GM23338 (cell line): Measurements from ENCODE around the gene CELF4. TPM values are rescaled to one million over a fixed set of nuclear protein-coding genes. Genes with fewer than 3 reads are reported as not detected.
A peak's percentile ranks its signal among the peaks of the same experiment; 100 is the strongest.

ENCODE experiments used
- ATAC-seq: fragments of 200-7000 bp; cut with Tn5 transposase; 3 replicates; pipeline ENCODE4 v1.9.1; 2020
- DNase-seq: peaks from one replicate; pipeline ENCODE4 v3.0.0-alpha.2; 2015; ENCODE audit warnings: low spot score
- H2AFZ ChIP-seq: fragments of 200-600 bp; sonication (generic); 2 replicates; pipeline ENCODE4 v1.8.0; 2016; ENCODE audit warnings: antibody characterized with exemption, mild to moderate bottlenecking, moderate library complexity
- H3F3A ChIP-seq: fragments of 200-600 bp; sonication (generic); replicated peaks from 2 replicates; pipeline ENCODE4 v1.8.0; 2017; ENCODE audit warnings: antibody characterized with exemption, mixed run types, low read depth
- H3K27ac ChIP-seq: fragments of 200-600 bp; sonication (generic); 2 replicates; pipeline ENCODE4 v1.6.1; 2016; ENCODE audit warnings: low read depth
- H3K27me3 ChIP-seq: fragments of 200-600 bp; sonication (generic); 2 replicates; pipeline ENCODE4 v1.8.0; 2016; ENCODE audit warnings: mild to moderate bottlenecking, mixed run types, moderate library complexity; ENCODE audit not compliant: insufficient read depth
- H3K36me3 ChIP-seq: fragments of 200-600 bp; sonication (generic); 2 replicates; pipeline ENCODE4 v1.8.0; 2016; ENCODE audit warnings: mild to moderate bottlenecking; ENCODE audit not compliant: insufficient read depth
- H3K4me1 ChIP-seq: fragments of 200-600 bp; sonication (generic); 2 replicates; pipeline ENCODE4 v1.8.0; 2016; ENCODE audit warnings: mild to moderate bottlenecking, moderate library complexity; ENCODE audit not compliant: insufficient read depth
- H3K4me2 ChIP-seq: fragments of 200-600 bp; sonication (generic); 2 replicates; pipeline ENCODE4 v1.7.1; 2017; ENCODE audit warnings: mixed run types
- H3K4me3 ChIP-seq: fragments of 200-600 bp; sonication (generic); 2 replicates; pipeline ENCODE4 v1.6.1; 2016; ENCODE audit warnings: mixed run types
- H3K79me2 ChIP-seq: fragments of 200-600 bp; sonication (generic); replicated peaks from 2 replicates; pipeline ENCODE4 v1.8.0; 2017; ENCODE audit warnings: mild to moderate bottlenecking; ENCODE audit not compliant: insufficient read depth
- H3K9me2 ChIP-seq: fragments of 200-600 bp; sonication (generic); 2 replicates; pipeline ENCODE4 v1.8.0; 2017; ENCODE audit not compliant: insufficient read depth
- H4K20me1 ChIP-seq: fragments of 200-600 bp; sonication (generic); replicated peaks from 2 replicates; pipeline ENCODE4 v1.8.0; 2017; ENCODE audit warnings: mild to moderate bottlenecking; ENCODE audit not compliant: insufficient read depth
- H3K27ac Mint-ChIP-seq: 2 replicates; pipeline ENCODE4 v1.8.0; 2020; ENCODE audit warnings: inconsistent platforms, mild to moderate bottlenecking, moderate library complexity, mixed read lengths
- H3K27me3 Mint-ChIP-seq: 3 replicates; pipeline ENCODE4 v1.8.0; 2022; ENCODE audit warnings: low read depth, mild to moderate bottlenecking, moderate library complexity, mixed read lengths, inconsistent platforms; ENCODE audit not compliant: insufficient read depth, poor library complexity
- H3K36me3 Mint-ChIP-seq: 3 replicates; pipeline ENCODE4 v1.8.0; 2021; ENCODE audit warnings: low read depth, mild to moderate bottlenecking, inconsistent platforms, moderate library complexity, mixed read lengths
- H3K4me1 Mint-ChIP-seq: 3 replicates; pipeline ENCODE4 v1.8.0; 2020; ENCODE audit warnings: mild to moderate bottlenecking, inconsistent platforms, mixed read lengths
- H3K4me3 Mint-ChIP-seq: 3 replicates; pipeline ENCODE4 v1.8.0; 2021; ENCODE audit warnings: moderate library complexity, mild to moderate bottlenecking, inconsistent platforms, mixed read lengths
- H3K9me3 Mint-ChIP-seq: 3 replicates; pipeline ENCODE4 v1.8.0; 2020; ENCODE audit warnings: moderate library complexity, mild to moderate bottlenecking, inconsistent platforms, mixed read lengths
- CREB1 ChIP-seq: fragments of 250-450 bp; sonication (Bioruptor Pico); IDR thresholded peaks from 2 replicates; pipeline ENCODE4 v1.5.0; 2020; ENCODE audit warnings: low read depth, mild to moderate bottlenecking, moderate library complexity
- CTCF ChIP-seq, 2 experiments: fragments of 200-600 bp in 1 of 2; sonication (generic) in 1 of 2; conservative IDR thresholded peaks; 2 replicates each; pipeline versions ENCODE4 v1.5.1 to v1.6.1; 2016 to 2017; ENCODE audit warnings: antibody characterized with exemption in 2 of 2, low read depth in 2 of 2, mild to moderate bottlenecking in 2 of 2, moderate library complexity in 1 of 2
- EZH2 ChIP-seq: fragments of 200-600 bp; sonication (generic); IDR thresholded peaks from one replicate; pipeline ENCODE4 v1.8.0; 2017; ENCODE audit warnings: antibody characterized with exemption, mild to moderate bottlenecking, low read depth; ENCODE audit not compliant: unreplicated experiment
- ZNF114 ChIP-seq: fragments of 250-450 bp; sonication (Bioruptor Pico); IDR thresholded peaks from 2 replicates; pipeline ENCODE4 v1.5.0; 2020; ENCODE audit warnings: mild to moderate bottlenecking, moderate library complexity
- ZNF331 ChIP-seq: fragments of 250-450 bp; sonication (Bioruptor Pico); IDR thresholded peaks from 2 replicates; pipeline ENCODE4 v1.5.0; 2020; ENCODE audit warnings: low read depth, mild to moderate bottlenecking, moderate library complexity
- polyA plus RNA-seq: library from polyadenylated mRNA; unstranded; fragments of >200 nt; fragmentation: Nextera tagmentation; extraction: Ambion mirVana; gene quantifications from 2 replicates; pipeline ENCODE4 v1.2.1, GENCODE V29; 2016
- total RNA-seq: library from RNA; depleted of rRNA; stranded (reverse); fragments of >200 nt; shearing (Covaris generic); gene quantifications from 2 replicates; pipeline ENCODE4 v1.2.3, GENCODE V29; 2014

Gene CELF4
- total and polyA plus RNA-seq, 2 experiments from 2014 or later = 2.6 to 6.7 TPM

- 0 out of 2 replicates have a peak, but pooled peaks cover 5% of the 10 kb centered on the region for H3K9me2 ChIP-seq
- no peak overlapping the region for H3K27ac ChIP-seq
- no peaks in the 10 kb centered on the region for H3K36me3 ChIP-seq
- H4K20me1 ChIP-seq = no peaks in the 10 kb centered on the region
- DNase-seq (peak; percentile 49), ATAC-seq (peak; percentile 77)
- H3K4me3 Mint-ChIP-seq = no peak overlapping the region
- H3K4me2 ChIP-seq = no peak overlapping the region
- no peaks in the 10 kb centered on the region; the same call in 2 of the 3 replicates for H3K36me3 Mint-ChIP-seq
- no peak overlapping the region for H3K27ac Mint-ChIP-seq
- H2AFZ ChIP-seq = no peak overlapping the region
- peaks cover 23% of the 10 kb centered on the region for H3K4me1 Mint-ChIP-seq
- H3K27me3 Mint-ChIP-seq = peaks cover 14% of the 10 kb centered on the region
- H3K4me3 ChIP-seq = no peak overlapping the region
- peaks cover 11% of the 10 kb centered on the region; the same call in 1 of the 2 replicates for H3K4me1 ChIP-seq
- no peaks in the 10 kb centered on the region; the same call in 2 of the 3 replicates for H3K9me3 Mint-ChIP-seq
- TF ChIP-seq EZH2 (no peak), ZNF114 (no peak), CTCF (conservative IDR thresholded peaks at IDR 0.05; ENCODE audit: low read depth in 2 of 2) (peak in 1 of 2 experiments; percentile 22; a peak in 2 of 4 replicates), CREB1 (CRISPR knock-in tag) (no peak)
- H3F3A ChIP-seq = no peaks in the 10 kb centered on the region
- H3K27me3 ChIP-seq = no peaks in the 10 kb centered on the region
- H3K79me2 ChIP-seq = no peaks in the 10 kb centered on the region
Observed at GRCh38 chr18:37383036-37383785, 182.4 kb downstream of the CELF4 start.

GRCh38 chr18:37381554-37381953, 184.0 kb downstream of the CELF4 start:
- peaks cover 11% of the 10 kb centered on the region; the same call in 1 of the 2 replicates for H3K4me1 ChIP-seq
- H2AFZ ChIP-seq = no peak overlapping the region
- no peaks in the 10 kb centered on the region for H3K79me2 ChIP-seq
- H4K20me1 ChIP-seq = no peaks in the 10 kb centered on the region; the same call in 1 of the 2 replicates
- TF ChIP-seq CTCF (conservative IDR thresholded peaks at IDR 0.05; ENCODE audit: low read depth in 2 of 2) = peak; percentile 10 to 55; a peak in 2 of 4 replicates
- TF ChIP-seq ZNF331 = no peak
- H3K36me3 Mint-ChIP-seq = no peaks in the 10 kb centered on the region; the same call in 2 of the 3 replicates
- no peak overlapping the region for H3K27ac ChIP-seq
- H3K27me3 ChIP-seq = no peaks in the 10 kb centered on the region
- H3K4me2 ChIP-seq = no peak overlapping the region
- H3K4me3 ChIP-seq = no peak overlapping the region
- no peak overlapping the region for H3K27ac Mint-ChIP-seq
- no peaks in the 10 kb centered on the region for H3K9me3 Mint-ChIP-seq
- H3K36me3 ChIP-seq = no peaks in the 10 kb centered on the region
- peaks cover 16% of the 10 kb centered on the region for H3K27me3 Mint-ChIP-seq
- ATAC-seq (peak; percentile 46), DNase-seq (peak; percentile 20)
- H3K9me2 ChIP-seq = 0 out of 2 replicates have a peak, but pooled peaks cover 5% of the 10 kb centered on the region
- no peak overlapping the region for H3K4me3 Mint-ChIP-seq
- no peaks in the 10 kb centered on the region for H3F3A ChIP-seq
- peaks cover 29% of the 10 kb centered on the region for H3K4me1 Mint-ChIP-seq
